HG02642 (cell line): ENCODE results near the gene PDK2.

ENCODE experiments used
- ATAC-seq: cut with Tn5 transposase; IDR thresholded peaks from one replicate; pipeline ENCODE4 v1.9.1; 2021; ENCODE audit warnings: mild to moderate bottlenecking; ENCODE audit not compliant: unreplicated experiment, poor library complexity

The PDK2 gene

DNA sequence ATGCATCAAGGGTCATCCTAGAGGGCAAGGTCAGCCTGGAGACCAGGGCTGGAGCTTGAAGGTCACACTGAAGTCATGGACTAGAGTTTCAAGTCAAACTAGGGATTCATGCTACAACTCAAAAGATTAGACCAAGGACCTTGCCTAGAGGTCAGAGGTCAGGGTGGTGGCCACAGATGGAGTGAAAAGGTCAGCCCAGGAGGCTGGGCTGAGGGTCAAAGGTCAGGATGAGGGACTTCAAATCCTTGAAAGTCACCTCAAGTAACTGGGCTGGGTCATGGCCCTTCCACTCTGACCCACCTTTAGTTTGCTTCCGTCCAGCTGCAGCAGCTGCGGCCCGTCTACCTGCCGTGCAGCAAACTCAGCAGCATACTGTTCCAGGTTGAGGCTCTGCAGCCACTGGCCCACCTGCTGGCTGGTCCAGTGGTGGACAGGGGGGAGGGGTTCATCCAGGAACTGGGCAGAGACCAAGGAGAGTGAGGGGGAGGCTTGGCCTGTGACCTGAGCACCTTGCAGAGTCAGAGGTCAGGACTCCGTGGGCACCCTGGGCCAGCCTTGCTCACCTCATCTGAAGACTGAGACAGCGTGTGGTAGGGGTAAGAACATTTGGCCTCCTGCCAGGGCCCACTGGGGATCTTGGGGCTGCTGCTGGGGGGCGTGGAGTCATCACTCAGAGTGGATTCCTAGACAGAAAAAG is 18.6 kb downstream of the PDK2 start:
- no peak for ATAC-seq

DNA sequence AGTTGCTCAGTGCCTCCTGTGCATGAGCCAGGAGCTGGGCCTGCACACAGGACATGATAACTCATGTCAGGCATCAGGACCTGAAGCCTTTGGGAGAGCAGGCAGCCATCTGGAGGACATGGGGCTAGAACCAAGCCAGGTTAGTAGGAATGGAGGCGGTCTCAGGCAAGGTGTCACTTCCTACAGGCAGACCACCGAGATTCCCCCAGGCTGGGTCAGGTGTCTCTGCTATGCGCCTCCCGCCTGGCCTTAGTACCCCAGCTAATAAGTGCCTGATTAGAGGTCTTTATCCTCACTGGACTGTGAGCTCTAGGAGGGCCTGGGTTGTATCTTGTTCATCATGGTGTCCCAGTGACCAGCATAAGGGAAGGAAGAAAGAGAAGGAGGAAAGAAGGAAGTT is 19.2 kb downstream of the PDK2 start:
- ATAC-seq: no peak

DNA sequence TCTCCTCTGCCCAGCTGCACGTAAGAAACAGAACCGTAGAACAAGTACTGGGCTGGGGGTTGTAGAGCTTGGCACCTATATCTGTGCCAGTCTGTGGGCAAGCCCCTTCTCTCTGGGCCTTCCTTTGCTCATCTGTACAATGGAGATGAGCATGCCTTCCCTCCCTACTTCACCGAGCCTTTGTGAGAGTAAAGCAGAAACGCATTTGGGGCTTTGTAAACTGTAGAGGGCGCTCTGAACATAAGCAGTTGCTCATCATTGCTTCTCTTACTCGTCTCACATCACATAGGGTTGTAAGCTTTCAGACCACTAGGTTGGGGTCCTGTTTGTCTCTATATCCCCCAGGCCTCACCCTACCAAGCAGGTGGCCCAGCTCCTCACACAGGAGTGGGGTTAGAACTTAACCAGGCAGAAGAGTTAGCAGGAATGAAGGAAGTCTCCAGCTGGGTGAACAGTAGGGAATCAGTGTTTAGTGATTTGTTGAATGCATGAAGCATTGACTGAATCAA is 19.8 kb downstream of the PDK2 start:
- ATAC-seq: no peak

DNA sequence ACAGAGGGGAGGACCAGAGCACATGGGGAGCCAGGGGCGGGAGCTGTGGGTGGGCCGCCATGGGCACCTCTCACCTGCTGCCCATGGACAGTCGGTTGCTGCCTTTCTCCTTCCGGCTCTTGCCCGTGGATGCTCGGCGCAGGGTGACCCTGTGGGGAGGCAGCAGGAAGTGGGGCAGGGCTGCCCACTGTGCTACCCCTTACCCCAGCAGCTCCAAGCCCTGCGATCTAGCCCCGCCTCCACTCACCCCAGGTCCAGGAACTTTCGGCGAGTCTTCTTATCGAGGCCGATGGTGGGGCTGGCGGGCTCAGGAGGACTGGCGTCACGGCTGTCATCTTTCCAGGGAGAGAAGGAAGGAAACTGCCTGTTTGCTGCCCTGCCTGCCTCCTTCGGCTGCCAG is 20.6 kb downstream of the PDK2 start:
- no peak for ATAC-seq

DNA sequence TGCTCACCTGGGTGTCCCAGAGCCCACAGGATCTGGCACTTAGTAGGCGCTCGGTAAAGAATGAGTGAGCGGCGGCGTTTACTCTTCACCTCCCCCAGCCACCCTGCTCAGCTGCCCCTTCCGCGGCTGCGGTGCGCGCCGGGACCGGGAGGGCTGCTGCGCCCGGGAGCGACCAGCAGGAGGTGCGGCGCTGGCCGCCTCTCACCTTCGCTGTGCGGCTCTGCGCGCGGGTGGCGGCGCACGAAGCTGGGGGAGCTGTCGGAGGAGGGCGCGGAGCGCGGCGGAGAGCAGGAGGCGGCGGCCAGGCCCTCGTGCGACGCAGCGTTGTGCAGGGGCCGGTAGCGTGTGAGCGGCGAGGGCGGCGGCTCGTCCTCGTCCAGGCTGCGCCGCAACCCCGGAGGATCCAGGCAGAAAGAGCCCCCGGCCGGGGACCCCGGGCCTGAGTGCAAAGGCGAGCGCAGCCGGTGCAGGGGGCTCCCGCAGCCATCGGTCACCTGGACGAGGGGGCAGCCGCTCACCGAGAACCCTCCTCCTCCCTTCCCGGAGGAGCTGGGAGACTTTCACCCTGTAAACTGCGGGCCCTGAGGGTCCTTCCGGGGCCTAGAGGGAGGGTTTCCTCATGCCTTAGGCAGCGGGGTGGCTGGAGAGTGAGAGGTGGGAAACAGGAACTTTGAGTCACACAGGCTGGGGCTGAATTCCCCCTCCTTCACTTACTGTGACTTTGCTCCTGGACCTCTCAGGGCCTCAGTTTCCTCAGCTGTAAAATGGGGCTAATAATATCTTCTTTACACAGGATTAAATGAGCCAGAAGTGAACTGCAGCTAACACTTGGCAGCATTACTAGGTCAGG is 22.3 kb downstream of the PDK2 start:
- no peak for ATAC-seq

- no peak for ATAC-seq
Observed at GRCh38 chr17:50118076-50118827, 23.1 kb downstream of the PDK2 start.

DNA sequence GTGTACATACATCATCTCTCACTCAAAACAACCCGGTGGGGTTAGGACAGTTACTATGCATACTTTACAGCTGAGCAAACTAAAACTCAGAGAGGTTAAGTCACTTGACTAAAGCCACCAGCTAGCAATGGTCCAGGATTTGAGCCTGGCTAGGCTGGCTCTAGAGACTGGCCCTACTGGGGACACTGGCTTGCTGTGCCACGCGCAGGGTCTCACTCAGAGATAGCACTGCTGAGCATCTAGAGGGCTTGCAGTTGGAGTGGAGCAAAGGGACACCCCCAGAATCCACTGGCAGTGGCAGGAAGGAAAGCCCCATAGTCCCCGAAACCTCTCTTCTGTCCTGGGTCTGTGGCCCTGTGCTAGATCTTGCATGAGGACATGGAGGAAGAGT is 23.7 kb downstream of the PDK2 start:
- no peak for ATAC-seq

DNA sequence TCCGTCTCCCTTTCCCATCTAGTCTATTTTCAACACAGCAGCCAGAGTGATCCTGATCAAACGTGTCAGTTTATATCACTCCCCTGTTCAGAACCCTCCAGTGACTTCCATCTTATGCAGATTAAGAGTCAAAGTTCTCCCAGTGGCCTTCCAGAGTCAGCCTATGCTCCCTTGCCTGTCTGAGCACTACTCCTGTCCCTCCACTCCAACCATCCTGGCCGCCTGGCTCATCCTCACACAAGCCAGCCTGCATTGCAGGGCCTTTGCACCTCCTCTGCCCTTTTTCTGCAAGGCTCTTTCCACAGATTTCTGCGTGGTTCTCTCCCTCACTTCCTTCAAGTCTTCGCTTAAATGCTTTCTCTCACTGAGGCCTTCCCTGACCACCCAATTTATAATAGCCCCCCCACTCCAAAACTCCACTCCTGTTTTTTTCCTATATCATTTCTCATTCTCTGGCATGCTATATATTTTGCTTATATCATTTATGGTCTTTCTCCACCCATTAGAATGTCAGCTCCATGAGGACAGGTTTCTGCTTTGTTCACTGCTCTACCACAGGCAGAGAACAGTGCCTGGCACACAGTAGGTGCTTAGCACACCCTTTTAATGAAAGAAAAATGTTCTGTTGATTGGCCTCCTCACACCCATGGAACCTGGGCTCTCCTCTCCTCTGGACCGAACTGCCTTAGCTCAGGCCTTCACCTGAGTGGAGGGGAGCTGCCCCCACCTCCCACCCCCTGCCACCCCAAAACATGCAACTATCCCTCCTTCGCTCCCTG is 25.5 kb downstream of the PDK2 start:
- ATAC-seq: no peak

GRCh38 chr17:50122945-50123344 is 27.8 kb downstream of the PDK2 start:
- ATAC-seq: no peak

GRCh38 chr17:50123649-50124349 is 28.6 kb downstream of the PDK2 start:
- no peak for ATAC-seq

DNA sequence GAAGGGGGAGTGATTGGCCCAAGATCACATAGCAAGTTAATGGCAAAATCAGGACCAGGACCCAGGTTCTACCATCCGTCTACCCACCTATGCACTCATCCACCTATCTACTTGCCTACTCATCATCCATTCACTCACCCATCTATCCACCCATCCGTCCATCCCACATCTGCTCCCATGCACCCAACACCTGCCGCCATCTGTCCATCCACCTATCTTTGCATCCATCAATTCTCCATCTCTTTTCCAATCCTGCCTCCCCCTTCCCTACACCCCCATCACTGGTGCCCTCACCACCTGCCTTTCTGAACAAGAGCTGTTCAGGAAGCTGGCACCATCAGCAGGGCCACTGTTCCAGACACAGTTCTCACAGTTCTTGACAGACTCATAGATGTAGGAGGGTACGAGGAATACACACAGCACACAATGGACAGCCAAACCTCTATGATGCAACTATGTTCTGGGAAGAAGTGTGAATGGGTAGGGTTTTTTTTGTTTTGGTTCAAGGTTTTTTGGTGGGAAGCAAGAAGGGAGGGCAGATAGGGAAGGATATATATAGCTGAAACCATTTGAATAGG is 30.4 kb downstream of the PDK2 start:
- no peak for ATAC-seq

GRCh38 chr17:50127697-50128361 is 32.7 kb downstream of the PDK2 start:
- ATAC-seq: no peak

- ATAC-seq: no peak
Observed at GRCh38 chr17:50128441-50129352, 33.5 kb downstream of the PDK2 start.

GRCh38 chr17:50129353-50129727 is 34.2 kb downstream of the PDK2 start:
- no peak for ATAC-seq

GRCh38 chr17:50129728-50130558 is 34.8 kb downstream of the PDK2 start, which contains the start of gene SAMD14:
TSS of gene SAMD14 (minus strand) at chr17:50130160. CDS start at chr17:50124959, 5,201 bp downstream.
- ATAC-seq: no peak

DNA sequence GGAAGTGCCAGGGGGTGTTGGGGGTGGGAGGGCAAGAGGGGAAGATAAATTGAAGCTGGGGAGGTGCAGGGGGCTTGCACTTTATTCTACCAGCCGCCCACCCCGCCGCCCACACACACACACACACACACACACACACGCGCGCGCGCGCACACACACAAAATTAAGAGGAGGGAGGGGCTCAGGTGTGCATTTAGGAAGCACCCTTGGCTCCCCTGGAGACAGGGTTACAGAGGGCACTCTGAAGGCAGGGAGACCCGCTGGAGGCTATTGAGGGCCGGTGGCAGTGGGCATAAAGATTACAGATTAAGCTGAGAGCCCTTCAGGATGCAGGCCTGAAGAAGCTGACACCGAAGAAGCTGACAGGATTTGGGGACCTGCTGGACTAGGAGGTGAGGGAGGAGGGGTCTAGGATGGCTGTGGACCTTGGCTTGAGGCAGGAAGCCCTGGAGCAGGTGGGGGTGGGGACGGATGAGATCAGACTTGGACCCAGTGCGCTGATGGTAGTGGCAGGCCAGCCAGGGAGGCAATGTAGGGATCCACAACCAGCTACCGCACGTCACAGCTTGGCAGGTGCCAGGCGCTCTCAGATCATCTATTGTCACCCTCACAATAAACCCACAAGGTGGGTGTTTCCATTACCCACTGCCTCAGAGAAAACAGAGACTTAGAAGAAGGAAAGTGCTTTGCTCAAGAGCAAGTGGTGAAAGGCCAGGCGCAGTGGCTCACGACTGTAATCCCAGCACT is 35.6 kb downstream of the PDK2 start:
- ATAC-seq: no peak
